ENCODE data around the gene EMX2.

DNA sequence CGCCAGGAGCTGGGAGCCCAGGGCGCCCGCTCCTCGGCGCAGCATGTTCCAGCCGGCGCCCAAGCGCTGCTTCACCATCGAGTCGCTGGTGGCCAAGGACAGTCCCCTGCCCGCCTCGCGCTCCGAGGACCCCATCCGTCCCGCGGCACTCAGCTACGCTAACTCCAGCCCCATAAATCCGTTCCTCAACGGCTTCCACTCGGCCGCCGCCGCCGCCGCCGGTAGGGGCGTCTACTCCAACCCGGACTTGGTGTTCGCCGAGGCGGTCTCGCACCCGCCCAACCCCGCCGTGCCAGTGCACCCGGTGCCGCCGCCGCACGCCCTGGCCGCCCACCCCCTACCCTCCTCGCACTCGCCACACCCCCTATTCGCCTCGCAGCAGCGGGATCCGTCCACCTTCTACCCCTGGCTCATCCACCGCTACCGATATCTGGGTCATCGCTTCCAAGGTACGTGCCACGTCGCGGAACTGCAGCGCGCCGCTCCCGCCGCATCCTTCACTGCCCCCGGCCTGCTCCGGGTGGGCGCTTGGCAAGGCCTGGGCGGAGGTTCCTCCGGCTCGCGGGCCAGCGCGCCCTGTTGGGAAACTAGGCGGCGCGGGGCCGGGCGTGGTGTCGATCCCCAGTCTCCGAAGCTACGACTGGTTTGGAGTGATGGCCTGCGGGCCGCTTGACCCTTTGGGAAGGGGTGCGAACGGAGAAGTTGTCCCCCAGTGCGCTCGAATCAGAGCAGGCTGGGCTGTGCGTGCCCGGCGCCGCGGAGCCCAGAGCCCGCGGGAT is 868 bp downstream of the EMX2 start:
- TF ChIP-seq EZH2 (IDR thresholded peaks at IDR 0.05; ENCODE audit: insufficient read depth, poor library complexity, severe bottlenecking) (no peak), EZH2phosphoT487 (IDR thresholded peaks at IDR 0.05; ENCODE audit: insufficient read depth, low read depth) (no peak)
